NOMO-1 treated with dmso at 0.1 percent for 144 hours (cell line): ENCODE data around the gene CBR4.
A peak's percentile ranks its signal among the peaks of the same experiment; 100 is the strongest.
"Not testable (repeated sequence)": the region's sequence is repeated elsewhere in the genome, so short reads cannot be mapped to it uniquely, and the experiment has no call there.

Experiments
- DNase-seq: peaks from one replicate; lab custom pipeline; 2025; ENCODE audit not compliant: unreplicated experiment; lab: John Stamatoyannopoulos, UW

CBR4 gene

GRCh38 chr4:168995537-168996295 lies 14.3 kb downstream of the CBR4 start:
- no peak for DNase-seq

- no peak for DNase-seq
Observed at GRCh38 chr4:168994958-168995357, 15.1 kb downstream of the CBR4 start.

DNA sequence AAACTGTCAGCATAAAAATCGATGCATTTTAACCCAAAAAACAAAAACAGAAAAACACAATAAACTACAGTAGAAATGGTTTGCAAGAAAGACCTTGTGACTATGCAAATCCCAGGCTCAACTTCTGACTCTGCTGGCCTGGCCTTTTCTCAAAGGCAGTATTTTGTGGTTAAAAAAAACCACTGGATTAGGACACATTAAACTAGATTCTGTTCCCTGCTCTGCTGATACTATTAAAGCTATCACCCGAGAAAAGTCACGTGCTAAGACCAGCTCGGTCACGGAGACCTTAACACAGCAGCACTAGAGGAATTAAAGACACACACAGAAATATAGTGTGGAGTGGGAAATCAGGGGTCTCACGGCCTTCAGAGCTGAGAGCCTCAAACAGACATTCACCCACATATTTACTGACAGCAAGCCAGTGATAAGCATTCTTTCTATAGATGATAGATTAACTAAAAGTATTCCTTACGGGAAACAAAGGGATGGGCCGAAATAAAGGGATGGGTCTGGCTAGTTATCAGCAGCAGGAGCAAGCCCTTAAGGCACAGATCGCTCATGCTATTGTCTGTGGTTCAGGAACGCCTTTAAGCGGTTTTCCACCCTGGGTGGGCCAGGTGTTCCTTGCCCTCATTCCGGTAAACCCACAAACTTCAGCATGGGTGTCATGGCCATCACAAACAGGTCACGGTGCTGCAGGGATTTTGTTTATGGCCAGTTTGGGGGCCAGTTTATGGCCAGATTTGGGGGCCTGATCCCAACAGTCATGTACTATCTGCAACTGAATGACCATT lies 16.1 kb downstream of the CBR4 start:
- DNase-seq: peak; percentile 7

GRCh38 chr4:168992952-168993482 lies 17.0 kb downstream of the CBR4 start:
- not testable (repeated sequence) for DNase-seq

DNA sequence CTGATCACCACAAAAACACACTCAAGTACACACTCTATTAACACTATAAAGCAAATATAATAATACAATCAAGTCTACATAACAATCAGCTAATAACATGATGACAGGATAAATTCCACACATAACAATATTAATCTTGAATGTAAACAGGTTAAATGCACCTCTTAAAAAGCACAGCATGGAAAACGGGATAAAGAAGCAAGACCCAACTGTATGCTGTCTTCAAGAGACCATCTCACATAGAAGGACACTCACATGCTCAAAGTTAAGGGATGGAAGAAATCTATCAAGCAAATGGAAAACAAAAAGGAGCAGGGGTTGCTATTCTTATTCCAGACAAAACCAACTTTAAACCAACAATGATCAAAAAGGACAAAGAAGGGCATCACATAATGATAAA lies 28.1 kb downstream of the CBR4 start:
- no peak for DNase-seq

DNA sequence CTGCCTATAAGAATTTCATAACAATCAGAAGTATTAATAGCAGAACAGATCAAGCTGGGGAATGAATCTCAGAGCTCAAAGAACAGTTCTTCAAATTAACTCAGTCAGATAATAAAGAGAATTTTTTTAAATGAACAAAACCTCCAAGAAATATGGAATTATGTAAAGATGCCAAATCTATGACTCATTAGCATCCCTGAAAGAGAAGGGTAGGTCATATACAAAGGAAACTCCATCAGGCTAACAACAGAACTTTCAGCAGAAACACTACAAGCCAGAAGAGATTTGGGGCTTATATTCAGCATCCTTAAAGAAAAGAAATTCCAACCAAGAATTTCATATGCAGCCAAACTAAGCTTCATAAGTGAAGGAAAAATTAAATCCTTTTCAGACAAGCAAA lies 28.6 kb downstream of the CBR4 start:
- no peak for DNase-seq

DNA sequence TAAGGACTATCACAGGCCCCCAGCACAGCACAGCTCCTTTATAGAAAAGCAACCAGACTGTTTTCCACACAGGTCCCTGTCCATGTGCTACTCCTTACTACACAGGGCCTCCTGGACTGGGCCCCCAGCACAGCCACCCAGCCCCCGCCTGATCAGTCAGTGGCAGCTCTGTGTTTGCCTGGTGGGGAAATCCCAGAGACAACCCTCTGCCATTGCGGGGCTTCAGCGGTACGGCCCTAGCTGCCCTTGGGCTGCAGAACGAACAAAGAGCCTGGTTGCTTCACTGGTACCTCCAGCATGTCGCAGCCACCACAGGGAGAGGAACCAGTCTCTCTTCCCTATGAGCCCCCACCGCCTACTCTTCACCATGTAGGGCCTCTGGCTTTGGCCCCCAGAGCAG lies 30.7 kb downstream of the CBR4 start:
- no peak for DNase-seq

GRCh38 chr4:168978001-168978700 lies 31.9 kb downstream of the CBR4 start:
- no peak for DNase-seq

GRCh38 chr4:168972596-168972995 lies 37.5 kb downstream of the CBR4 start:
- DNase-seq: no peak

- DNase-seq: no peak
Observed at GRCh38 chr4:168960716-168961115, 49.3 kb downstream of the CBR4 start.

- no peak for DNase-seq
Observed at GRCh38 chr4:168955674-168956073, 54.4 kb downstream of the CBR4 start.

GRCh38 chr4:168952821-168953246 lies 57.2 kb downstream of the CBR4 start:
- not testable (repeated sequence) for DNase-seq

- no peak for DNase-seq
Observed at GRCh38 chr4:168945291-168945690, 64.8 kb downstream of the CBR4 start.

GRCh38 chr4:168942985-168943384 lies 67.1 kb downstream of the CBR4 start:
- no peak for DNase-seq
